Coronary artery (tissue), 2 donors: ENCODE measurements around the gene ELMOD1.
A peak's percentile ranks its signal among the peaks of the same experiment; 100 is the strongest.
"Not testable (repeated sequence)": the region's sequence is repeated elsewhere in the genome, so short reads cannot be mapped to it uniquely, and the experiment has no call there.

ENCODE experiments used
- DNase-seq: peaks from one replicate; pipeline ENCODE4 v3.0.0-alpha.2; 2017; ENCODE audit warnings: low spot score
- H3K27ac ChIP-seq, 2 donors: fragments of 200-600 bp; sonication (generic); one replicate each; pipeline ENCODE4 v1.5.1; 2016 to 2019
- H3K4me3 ChIP-seq: fragments of 200-600 bp; sonication (generic); 2 replicates; pipeline ENCODE4 v1.5.1; 2016; ENCODE audit warnings: mild to moderate bottlenecking, moderate library complexity
- TF ChIP-seq, protein P1 (sequence below): fragments of 200-600 bp; sonication (generic); IDR thresholded peaks from one replicate; pipeline ENCODE4 v1.5.1; 2019; ENCODE audit warnings: antibody characterized with exemption

The ELMOD1 gene

DNA sequence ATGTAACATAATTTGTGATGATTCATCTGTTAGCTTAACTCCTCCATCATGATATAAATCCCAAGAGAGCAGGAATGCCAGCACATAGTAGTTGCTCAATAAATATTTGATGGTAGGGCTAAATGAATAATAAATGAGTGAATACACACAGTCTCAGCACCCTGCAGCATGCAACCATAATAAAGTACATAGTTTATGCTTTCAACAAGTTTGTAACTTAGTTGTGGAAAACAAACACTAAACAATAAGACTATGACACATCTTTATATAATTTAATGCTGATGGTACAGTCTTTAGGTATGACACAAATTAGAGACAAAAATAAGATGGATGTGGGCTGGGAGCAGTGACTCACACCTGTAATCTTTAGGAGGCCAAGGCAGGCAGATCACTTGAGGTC lies 29.3 kb upstream of the ELMOD1 start:
- H3K27ac ChIP-seq: no peak overlapping the region
- no peak overlapping the region for H3K4me3 ChIP-seq
- TF ChIP-seq, protein P1, sequence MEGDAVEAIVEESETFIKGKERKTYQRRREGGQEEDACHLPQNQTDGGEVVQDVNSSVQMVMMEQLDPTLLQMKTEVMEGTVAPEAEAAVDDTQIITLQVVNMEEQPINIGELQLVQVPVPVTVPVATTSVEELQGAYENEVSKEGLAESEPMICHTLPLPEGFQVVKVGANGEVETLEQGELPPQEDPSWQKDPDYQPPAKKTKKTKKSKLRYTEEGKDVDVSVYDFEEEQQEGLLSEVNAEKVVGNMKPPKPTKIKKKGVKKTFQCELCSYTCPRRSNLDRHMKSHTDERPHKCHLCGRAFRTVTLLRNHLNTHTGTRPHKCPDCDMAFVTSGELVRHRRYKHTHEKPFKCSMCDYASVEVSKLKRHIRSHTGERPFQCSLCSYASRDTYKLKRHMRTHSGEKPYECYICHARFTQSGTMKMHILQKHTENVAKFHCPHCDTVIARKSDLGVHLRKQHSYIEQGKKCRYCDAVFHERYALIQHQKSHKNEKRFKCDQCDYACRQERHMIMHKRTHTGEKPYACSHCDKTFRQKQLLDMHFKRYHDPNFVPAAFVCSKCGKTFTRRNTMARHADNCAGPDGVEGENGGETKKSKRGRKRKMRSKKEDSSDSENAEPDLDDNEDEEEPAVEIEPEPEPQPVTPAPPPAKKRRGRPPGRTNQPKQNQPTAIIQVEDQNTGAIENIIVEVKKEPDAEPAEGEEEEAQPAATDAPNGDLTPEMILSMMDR: no peak
- no peak for DNase-seq

DNA sequence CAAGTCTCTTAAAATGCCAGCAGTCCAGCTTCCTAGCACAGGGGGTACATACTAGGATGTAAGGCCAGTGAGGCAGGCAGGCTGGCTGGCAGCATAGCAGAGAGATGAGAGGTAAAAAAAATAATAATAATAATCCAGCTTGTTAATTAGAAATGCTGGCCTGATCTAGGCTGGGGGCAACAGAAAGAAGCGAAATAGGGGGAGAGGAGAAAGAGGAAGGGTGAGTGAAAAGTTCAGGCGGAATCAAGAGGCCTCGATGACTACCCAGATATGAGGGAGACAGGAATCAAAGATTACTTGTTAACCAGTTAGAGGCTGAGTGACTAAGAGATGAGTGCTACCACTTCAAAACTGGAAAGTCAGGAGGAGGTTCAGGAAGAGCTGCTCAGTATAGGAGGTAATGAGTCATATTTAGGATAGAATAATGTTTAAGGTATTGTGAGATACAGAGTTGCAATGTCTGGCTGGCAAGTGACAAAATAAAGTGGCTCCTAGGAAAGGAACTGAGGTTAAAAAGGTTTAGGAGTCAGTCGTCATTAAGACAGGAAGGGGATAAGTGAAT lies 28.2 kb upstream of the ELMOD1 start:
- Histone ChIP-seq H3K27ac (no peak overlapping the region), H3K4me3 (no peak overlapping the region)
- no peak for DNase-seq
- TF ChIP-seq, protein P1: no peak

DNA sequence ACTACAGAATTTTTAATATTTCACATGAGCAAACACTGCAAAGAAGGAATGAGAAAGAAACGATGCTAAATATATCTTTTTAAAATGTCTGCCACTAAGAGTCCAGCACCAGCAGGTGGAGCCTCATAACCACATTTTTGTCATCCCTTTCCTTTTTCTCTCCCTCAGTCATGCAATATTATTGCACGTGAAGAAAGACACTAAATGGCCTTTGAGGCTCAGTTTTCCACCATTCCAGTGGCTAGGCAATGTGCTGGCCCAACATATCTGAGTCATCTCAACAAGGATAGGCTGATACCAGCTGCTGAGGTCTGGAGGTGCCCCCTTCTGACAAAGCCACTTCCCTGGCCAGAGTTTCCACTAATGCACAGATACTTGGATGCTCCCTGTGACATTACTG lies 27.2 kb upstream of the ELMOD1 start:
- Histone ChIP-seq H3K27ac (peak overlapping the region; percentile 19 to 67), H3K4me3 (no peak overlapping the region)
- TF ChIP-seq, protein P1: peak; percentile 50
- no peak for DNase-seq

DNA sequence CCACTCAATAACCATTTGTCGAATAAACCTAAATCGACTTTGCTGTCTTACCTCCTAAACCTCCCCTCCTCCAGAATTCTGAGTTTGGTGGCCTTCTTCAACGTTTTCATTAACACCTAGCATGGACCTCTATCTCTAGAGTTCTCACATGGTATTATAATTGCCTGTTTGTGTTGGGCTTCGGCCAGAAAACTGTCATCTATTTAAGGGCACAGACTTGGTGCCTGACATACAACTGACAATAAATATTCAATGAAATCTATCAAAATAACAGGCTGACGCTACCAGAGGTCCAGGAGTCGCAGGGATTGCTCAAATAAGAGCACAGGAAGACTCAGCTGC lies 26.1 kb upstream of the ELMOD1 start:
- Histone ChIP-seq H3K27ac (peak overlapping the region in 1 of 2 donors; percentile 72), H3K4me3 (peak overlapping the region; percentile 69)
- TF ChIP-seq, protein P1: no peak
- DNase-seq: no peak

DNA sequence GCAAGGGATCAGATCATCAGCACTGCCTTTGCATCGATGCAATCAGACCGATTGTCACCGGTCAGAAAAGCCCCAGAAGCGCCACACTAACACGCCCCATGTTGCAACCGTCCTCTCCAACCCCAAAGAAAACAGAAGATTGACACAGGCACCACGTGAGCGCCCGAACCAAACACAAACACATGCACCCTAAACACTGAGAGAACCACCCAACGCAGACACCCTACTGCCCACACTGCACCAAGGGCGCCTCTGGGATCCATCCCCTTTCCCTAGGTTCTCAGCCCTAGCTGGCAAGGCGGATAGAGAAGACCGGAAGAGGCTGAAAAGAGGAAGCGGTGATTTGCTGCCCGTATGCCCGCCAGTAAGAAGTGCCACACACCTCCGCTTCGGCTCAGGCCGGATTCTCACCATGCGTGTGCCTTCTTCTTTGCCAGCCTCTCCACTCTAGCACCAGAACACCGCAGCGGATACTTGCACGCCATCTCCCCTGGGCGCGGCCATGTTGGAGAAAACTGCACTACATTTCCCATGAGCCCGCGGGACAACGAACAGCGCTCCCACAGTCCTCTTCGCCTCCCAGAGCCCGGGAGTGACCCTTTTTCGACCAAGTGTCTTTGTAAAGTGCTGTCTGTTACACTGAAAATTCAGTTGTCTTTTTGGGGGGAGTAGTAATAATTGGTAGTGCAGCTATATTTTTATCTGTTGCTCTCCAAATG lies 25.6 kb upstream of the ELMOD1 start, which contains the start of gene ALKBH8:
Gene ALKBH8 (minus strand): TSS at position 517 of the 719 bp plus-strand sequence. CDS start 4,842 bp downstream, outside the sequence.
- Histone ChIP-seq H3K4me3 (peak within 1 kb of the TSS; percentile 69), H3K27ac (peak within 1 kb of the TSS; percentile 60 to 72)
- peak; percentile 76 for DNase-seq
- TF ChIP-seq, protein P1: no peak

DNA sequence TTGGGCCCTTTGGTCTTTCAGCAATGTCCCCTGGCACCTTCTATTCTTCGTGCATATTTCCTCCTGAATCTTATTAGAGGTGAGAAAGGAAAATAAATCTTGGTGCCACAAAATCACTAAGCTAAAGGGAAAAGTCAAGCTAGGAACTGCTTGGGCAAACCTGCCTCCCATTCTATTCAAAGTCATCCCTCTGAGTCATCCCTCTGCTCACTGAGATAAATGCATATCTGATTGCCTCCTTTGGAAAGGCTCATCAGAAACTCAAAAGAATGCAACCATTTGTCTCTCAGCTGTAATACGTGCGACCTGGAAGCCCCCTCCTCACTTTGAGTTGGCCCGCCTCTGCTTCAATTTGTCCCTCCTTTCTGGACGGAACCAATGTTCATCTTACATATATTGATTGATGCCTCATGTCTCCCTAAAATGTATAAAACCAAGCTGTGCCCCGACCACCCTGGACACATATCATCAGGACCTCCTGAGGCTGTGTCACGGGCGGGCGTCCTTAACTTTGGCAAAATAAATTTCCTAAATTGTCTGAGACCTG lies 24.9 kb upstream of the ELMOD1 start:
- not testable (repeated sequence) for DNase-seq
- Histone ChIP-seq H3K27ac (peak overlapping the region; percentile 60 to 72), H3K4me3 (peak overlapping the region; percentile 69)

DNA sequence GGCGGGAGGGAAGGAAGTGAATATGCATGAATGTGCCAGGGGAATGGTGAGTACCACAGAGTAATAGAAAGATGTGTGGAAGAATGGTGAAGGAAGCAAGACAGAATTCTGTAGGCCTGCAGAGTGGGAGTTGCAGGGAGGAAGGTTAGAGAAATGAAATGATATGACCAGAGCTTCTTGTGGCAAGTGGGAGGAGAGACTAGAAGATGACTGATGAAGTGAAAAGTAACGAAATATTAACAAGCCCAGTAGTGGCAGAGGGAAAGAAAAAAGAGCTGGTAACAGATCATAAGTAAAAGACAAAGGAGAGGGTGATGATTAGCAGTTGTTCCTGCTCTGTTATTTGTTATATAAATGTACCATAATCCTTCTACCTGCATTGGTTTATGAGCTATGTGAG lies 24.4 kb upstream of the ELMOD1 start:
- TF ChIP-seq, protein P1: no peak
- no peak overlapping the region for H3K27ac ChIP-seq
- H3K4me3 ChIP-seq: no peak overlapping the region
- no peak for DNase-seq
